Astrocyte (in vitro differentiated cells and primary cell): ENCODE data around the gene DDTL. TPM values are rescaled to one million over a fixed set of nuclear protein-coding genes. Genes with fewer than 3 reads are reported as not detected.
"Not testable (repeated sequence)": the region's sequence is repeated elsewhere in the genome, so short reads cannot be mapped to it uniquely, and the experiment has no call there.

Experiments
- DNase-seq: peaks from one replicate; pipeline ENCODE4 v3.0.0-alpha.2; 2010; ENCODE audit warnings: low read depth
- FAIRE-seq: peaks from 2 replicates; lab custom pipeline; 2011; peaks lifted over from hg19 to GRCh38; lab: Jason Lieb, UNC
- H2AFZ ChIP-seq: 2 replicates; pipeline ENCODE4 v1.6.0; 2012; ENCODE audit warnings: low read depth, low read length, inconsistent platforms
- H3K27ac ChIP-seq: 2 replicates; pipeline ENCODE4 v1.5.1; 2011; ENCODE audit warnings: low read depth, low read length, inconsistent platforms
- H3K27me3 ChIP-seq: 2 replicates; pipeline ENCODE4 v1.6.0; 2011; ENCODE audit warnings: low read length, inconsistent platforms; ENCODE audit not compliant: insufficient read depth
- H3K36me3 ChIP-seq: 2 replicates; pipeline ENCODE4 v1.5.1; 2011; ENCODE audit warnings: low read length, inconsistent platforms; ENCODE audit not compliant: insufficient read depth
- H3K4me1 ChIP-seq: 2 replicates; pipeline ENCODE4 v1.5.1; 2011; ENCODE audit warnings: low read length, inconsistent platforms; ENCODE audit not compliant: insufficient read depth
- H3K4me2 ChIP-seq: 2 replicates; pipeline ENCODE4 v1.6.0; 2012; ENCODE audit warnings: low read length, inconsistent platforms
- H3K4me3 ChIP-seq: 2 replicates; pipeline ENCODE4 v1.5.1; 2011; ENCODE audit warnings: low read depth, mild to moderate bottlenecking, low read length, inconsistent platforms; ENCODE audit not compliant: insufficient read depth
- H3K79me2 ChIP-seq: 2 replicates; pipeline ENCODE4 v1.6.0; 2012; ENCODE audit warnings: mild to moderate bottlenecking, low read length, inconsistent platforms; ENCODE audit not compliant: insufficient read depth
- H3K9ac ChIP-seq: 2 replicates; pipeline ENCODE4 v1.6.0; 2012; ENCODE audit warnings: mild to moderate bottlenecking, low read length, inconsistent platforms
- H3K9me3 ChIP-seq: 2 replicates; pipeline ENCODE4 v1.5.1; 2012; ENCODE audit warnings: low read depth, mild to moderate bottlenecking, low read length, inconsistent platforms; ENCODE audit not compliant: insufficient read depth
- H4K20me1 ChIP-seq: 2 replicates; pipeline ENCODE4 v1.6.0; 2012; ENCODE audit warnings: low read length, inconsistent platforms; ENCODE audit not compliant: insufficient read depth
- H3K27ac Mint-ChIP-seq: one replicate; pipeline ENCODE4 v1.8.0; 2021; ENCODE audit warnings: mild to moderate bottlenecking, mixed read lengths; ENCODE audit not compliant: unreplicated experiment
- H3K27me3 Mint-ChIP-seq: one replicate; pipeline ENCODE4 v1.8.0; 2021; ENCODE audit warnings: low read depth, mixed read lengths; ENCODE audit not compliant: unreplicated experiment
- H3K36me3 Mint-ChIP-seq: one replicate; pipeline ENCODE4 v1.8.0; 2021; ENCODE audit warnings: low read depth, mixed read lengths; ENCODE audit not compliant: unreplicated experiment
- H3K4me1 Mint-ChIP-seq: one replicate; pipeline ENCODE4 v1.8.0; 2021; ENCODE audit warnings: low read depth, mixed read lengths; ENCODE audit not compliant: unreplicated experiment
- H3K4me3 Mint-ChIP-seq: one replicate; pipeline ENCODE4 v1.8.0; 2021; ENCODE audit warnings: mild to moderate bottlenecking, moderate library complexity, mixed read lengths; ENCODE audit not compliant: unreplicated experiment
- H3K9me3 Mint-ChIP-seq: one replicate; pipeline ENCODE4 v1.8.0; 2021; ENCODE audit warnings: mild to moderate bottlenecking, mixed read lengths; ENCODE audit not compliant: unreplicated experiment
- EZH2 ChIP-seq: IDR thresholded peaks from 2 replicates; pipeline ENCODE4 v1.6.1; 2012; ENCODE audit warnings: mild to moderate bottlenecking, low read length, inconsistent platforms; ENCODE audit not compliant: insufficient read depth
- total RNA-seq: library from RNA; stranded (reverse); gene quantifications from 2 replicates; pipeline ENCODE4 v1.2.1, GENCODE V29; 2021
- TF ChIP-seq, protein P1 (sequence below): IDR thresholded peaks from 2 replicates; pipeline ENCODE4 v1.5.1; 2011; ENCODE audit warnings: low read depth, mild to moderate bottlenecking, inconsistent platforms, low read length, moderate library complexity; ENCODE audit not compliant: insufficient read depth

Gene DDTL
- total RNA-seq, 1 donor from 2014 or later, result 0.75 TPM

DNA sequence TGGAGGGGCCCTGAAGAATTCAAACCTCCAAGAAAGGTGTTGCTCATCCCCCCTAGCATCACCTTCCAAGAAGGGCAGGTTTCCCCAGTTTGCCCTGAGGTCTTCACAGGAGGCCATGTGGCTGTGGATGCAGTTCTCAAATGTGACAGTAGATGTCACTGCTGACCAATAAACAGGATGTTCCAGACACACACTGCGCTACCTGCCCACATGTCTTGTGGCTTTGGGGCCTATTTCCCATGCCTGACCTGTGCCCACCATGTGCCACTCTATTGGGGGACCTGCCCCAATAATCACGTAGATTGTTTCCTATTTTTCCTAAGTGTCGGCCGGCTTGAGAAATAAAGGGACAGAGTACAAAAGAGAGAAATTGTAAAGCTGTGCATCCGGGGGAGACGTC lies 17.7 kb downstream of the DDTL start:
- no peaks in the 10 kb centered on the region for H3K4me1 Mint-ChIP-seq
- no peak overlapping the region for H3K4me3 Mint-ChIP-seq
- no peaks in the 10 kb centered on the region for H3K9me3 Mint-ChIP-seq
- Histone ChIP-seq H3K27me3 (no peaks in the 10 kb centered on the region), H3K79me2 (no peaks in the 10 kb centered on the region), H3K27ac (no peak overlapping the region), H3K36me3 (no peaks in the 10 kb centered on the region), H3K4me2 (no peak overlapping the region), H3K4me3 (no peak overlapping the region), H2AFZ (no peak overlapping the region), H3K4me1 (no peaks in the 10 kb centered on the region), H4K20me1 (no peaks in the 10 kb centered on the region), H3K9me3 (no peaks in the 10 kb centered on the region), H3K9ac (no peak overlapping the region)
- TF ChIP-seq, protein P1, sequence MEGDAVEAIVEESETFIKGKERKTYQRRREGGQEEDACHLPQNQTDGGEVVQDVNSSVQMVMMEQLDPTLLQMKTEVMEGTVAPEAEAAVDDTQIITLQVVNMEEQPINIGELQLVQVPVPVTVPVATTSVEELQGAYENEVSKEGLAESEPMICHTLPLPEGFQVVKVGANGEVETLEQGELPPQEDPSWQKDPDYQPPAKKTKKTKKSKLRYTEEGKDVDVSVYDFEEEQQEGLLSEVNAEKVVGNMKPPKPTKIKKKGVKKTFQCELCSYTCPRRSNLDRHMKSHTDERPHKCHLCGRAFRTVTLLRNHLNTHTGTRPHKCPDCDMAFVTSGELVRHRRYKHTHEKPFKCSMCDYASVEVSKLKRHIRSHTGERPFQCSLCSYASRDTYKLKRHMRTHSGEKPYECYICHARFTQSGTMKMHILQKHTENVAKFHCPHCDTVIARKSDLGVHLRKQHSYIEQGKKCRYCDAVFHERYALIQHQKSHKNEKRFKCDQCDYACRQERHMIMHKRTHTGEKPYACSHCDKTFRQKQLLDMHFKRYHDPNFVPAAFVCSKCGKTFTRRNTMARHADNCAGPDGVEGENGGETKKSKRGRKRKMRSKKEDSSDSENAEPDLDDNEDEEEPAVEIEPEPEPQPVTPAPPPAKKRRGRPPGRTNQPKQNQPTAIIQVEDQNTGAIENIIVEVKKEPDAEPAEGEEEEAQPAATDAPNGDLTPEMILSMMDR, result no peak
- no peak for TF ChIP-seq EZH2
- H3K36me3 Mint-ChIP-seq, result no peaks in the 10 kb centered on the region
- no peak overlapping the region for H3K27ac Mint-ChIP-seq
- peaks cover 6% of the 10 kb centered on the region for H3K27me3 Mint-ChIP-seq
- FAIRE-seq, result no peak
- DNase-seq, result no peak

DNA sequence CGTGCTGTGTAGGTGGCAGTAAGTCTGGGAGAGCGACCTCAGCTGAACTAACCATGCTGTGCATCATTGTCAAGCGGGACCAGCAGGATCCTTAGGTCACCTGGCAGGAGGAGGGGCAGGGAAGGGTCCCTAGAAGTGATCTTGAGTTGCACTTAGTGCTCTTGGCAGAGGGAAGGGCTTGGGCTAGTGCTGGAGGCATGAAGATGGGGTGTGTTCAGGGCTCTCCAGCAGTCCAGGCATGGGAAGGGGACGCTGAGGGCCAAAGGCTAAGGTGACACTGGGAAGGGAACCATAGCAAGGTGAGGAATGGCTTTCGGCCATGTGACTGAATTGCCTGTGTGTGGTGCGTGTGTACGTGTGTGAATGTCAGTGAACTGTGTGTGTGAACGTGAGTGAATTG lies 19.4 kb downstream of the DDTL start:
- H3K9ac ChIP-seq, DNase-seq, H3K9me3 ChIP-seq, FAIRE-seq, H2AFZ ChIP-seq, H3K4me3 Mint-ChIP-seq, H3K27ac Mint-ChIP-seq, H3K27me3 Mint-ChIP-seq, H3K4me1 ChIP-seq, H3K4me3 ChIP-seq, H3K27ac ChIP-seq, H3K36me3 Mint-ChIP-seq, H3K9me3 Mint-ChIP-seq, H3K4me2 ChIP-seq, H3K79me2 ChIP-seq, H3K36me3 ChIP-seq, H4K20me1 ChIP-seq, H3K27me3 ChIP-seq, H3K4me1 Mint-ChIP-seq: not testable (repeated sequence)

DNA sequence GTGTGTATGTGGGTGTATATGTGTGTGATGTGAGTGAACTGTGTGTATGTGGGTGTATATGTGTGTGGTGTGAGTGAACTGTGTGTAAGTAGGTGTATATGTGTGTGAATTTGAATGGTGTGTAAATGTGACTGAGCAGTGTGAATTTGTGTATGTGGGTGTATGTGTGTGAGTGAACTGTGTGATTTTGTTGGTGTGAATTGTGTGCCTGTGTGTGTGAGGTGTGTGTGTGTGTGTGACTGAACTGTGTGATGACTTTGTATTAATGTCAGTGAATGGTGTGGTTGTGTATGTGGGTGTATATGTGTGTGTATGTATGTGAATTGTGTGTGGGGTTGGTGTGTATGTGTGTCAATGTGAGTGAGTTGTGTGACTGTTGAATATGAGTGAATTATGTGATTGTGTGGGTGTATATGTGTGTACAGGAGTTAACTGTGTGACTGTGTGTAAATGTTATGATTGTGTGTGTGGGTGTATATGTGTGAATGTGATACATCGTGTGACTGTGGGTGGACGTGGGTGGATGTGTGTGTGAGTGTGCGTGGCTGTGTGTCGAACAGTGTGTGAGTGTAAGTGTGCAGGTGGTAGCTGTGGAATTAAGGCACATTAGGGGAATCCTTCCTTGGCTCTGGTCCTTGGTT lies 20.0 kb downstream of the DDTL start:
- H3K27ac Mint-ChIP-seq, result not testable (repeated sequence)

DNA sequence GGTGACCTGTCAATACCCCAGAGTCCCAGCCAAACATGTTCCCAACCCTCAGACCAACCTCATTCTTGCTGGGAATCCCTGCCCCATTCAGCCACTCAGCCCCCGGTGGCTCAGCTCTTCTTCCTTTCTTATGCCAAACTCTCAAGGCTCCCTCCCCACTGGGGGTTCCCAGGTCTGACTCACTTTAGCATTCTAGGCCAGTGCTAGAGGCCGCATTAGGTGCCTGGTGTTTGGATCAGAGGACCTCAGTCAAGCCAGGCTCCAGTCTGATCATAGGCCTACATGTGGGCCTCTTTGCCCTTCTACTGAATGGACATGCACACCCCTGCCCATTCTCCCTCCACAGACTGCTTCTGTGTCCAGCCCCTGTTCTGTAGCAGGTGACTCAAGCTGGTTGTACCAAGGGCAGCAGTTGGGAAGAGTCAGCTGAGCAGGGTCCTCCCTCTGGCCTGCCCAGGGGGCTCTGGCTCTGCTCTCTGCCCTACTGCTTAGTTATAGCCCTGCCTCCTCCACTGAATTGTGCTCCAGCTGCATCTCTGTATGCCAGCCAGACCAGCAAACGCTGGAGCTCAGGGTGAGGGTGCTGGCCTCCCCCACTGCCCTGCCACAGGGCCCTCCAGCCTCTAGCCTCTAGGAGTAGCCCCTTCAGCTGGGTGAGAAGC lies 23.0 kb downstream of the DDTL start:
- H2AFZ ChIP-seq, H4K20me1 ChIP-seq, FAIRE-seq, H3K36me3 Mint-ChIP-seq, H3K4me3 Mint-ChIP-seq, DNase-seq, H3K27ac Mint-ChIP-seq, H3K36me3 ChIP-seq, H3K4me1 Mint-ChIP-seq, H3K27ac ChIP-seq, H3K4me3 ChIP-seq, H3K9me3 ChIP-seq, H3K27me3 Mint-ChIP-seq, H3K9ac ChIP-seq, H3K4me1 ChIP-seq, H3K9me3 Mint-ChIP-seq, H3K27me3 ChIP-seq, H3K4me2 ChIP-seq, H3K79me2 ChIP-seq: not testable (repeated sequence)

More for the DNA sequence above, 20.0 kb downstream of the DDTL start:
- not testable (repeated sequence) for H3K4me1 Mint-ChIP-seq, H3K9me3 Mint-ChIP-seq, H3K4me3 Mint-ChIP-seq, H3K4me3 ChIP-seq, H3K36me3 Mint-ChIP-seq, H4K20me1 ChIP-seq, H3K79me2 ChIP-seq, H3K27me3 Mint-ChIP-seq, DNase-seq, H3K4me2 ChIP-seq, H3K36me3 ChIP-seq, H3K9me3 ChIP-seq, H3K4me1 ChIP-seq, H3K27me3 ChIP-seq, H3K9ac ChIP-seq, H3K27ac ChIP-seq, H2AFZ ChIP-seq
- peak; percentile 45 for FAIRE-seq

DNA sequence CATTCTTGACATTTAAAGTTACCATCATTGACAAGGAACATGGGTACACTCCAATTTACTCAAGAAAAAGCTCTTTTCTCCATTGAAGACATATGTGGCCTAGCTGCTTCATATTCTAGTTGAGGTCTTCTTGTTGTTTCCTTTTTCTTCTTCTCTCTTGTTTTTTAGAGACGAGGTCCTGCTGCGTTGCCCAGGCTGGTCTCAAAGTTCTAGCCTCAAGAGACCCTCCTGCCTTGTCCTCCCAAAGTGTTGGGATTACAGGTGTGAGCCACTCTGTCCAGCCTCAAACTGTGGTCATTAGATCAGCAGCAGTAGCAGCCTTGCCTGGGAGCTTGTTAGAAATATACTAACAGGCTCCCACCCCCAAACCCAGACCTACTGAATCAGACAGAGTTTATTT lies 26.4 kb downstream of the DDTL start:
- not testable (repeated sequence) for H3K4me1 ChIP-seq, H3K27me3 ChIP-seq, H3K79me2 ChIP-seq, H3K27ac Mint-ChIP-seq, H4K20me1 ChIP-seq, H3K27me3 Mint-ChIP-seq, H3K27ac ChIP-seq, H3K36me3 Mint-ChIP-seq, H3K4me2 ChIP-seq, H3K9ac ChIP-seq, DNase-seq, H3K36me3 ChIP-seq, H3K4me3 ChIP-seq, H3K9me3 ChIP-seq, H3K4me1 Mint-ChIP-seq, FAIRE-seq, H2AFZ ChIP-seq, H3K9me3 Mint-ChIP-seq, H3K4me3 Mint-ChIP-seq
